DND-41 (cell line): ENCODE results near the gene AHSA1.

Source experiments
- EZH2 ChIP-seq: IDR thresholded peaks from 3 replicates; pipeline ENCODE4 v1.6.1; 2012; ENCODE audit warnings: borderline replicate concordance, low read depth, mild to moderate bottlenecking, moderate library complexity, low read length, inconsistent platforms; ENCODE audit not compliant: severe bottlenecking
- TF ChIP-seq, protein P1 (sequence below): IDR thresholded peaks from 2 replicates; pipeline ENCODE4 v1.5.1; 2012; ENCODE audit warnings: borderline replicate concordance, low read length, moderate library complexity, mild to moderate bottlenecking; ENCODE audit not compliant: poor library complexity, severe bottlenecking; ENCODE audit errors: extremely low read depth

DNA sequence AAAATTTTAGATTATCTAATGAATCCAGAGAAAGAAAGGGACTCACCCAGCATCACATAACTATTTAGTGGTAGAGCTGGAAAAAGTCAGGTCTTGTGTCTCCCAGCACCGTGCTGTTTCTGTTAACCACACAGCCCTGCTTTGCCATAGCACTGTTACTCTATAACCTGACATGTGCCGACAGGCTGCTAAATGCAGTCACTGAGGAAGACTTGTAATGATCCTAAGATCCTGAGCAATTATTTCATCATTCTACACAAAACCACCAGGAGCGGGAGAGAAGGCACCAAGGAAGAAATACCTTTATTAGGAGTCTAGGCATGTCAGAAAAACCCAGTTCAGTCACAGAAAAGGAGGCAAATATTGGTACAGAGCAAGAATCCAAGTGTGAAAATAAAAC, 31.5 kb upstream of the AHSA1 start:
- TF ChIP-seq, protein P1, sequence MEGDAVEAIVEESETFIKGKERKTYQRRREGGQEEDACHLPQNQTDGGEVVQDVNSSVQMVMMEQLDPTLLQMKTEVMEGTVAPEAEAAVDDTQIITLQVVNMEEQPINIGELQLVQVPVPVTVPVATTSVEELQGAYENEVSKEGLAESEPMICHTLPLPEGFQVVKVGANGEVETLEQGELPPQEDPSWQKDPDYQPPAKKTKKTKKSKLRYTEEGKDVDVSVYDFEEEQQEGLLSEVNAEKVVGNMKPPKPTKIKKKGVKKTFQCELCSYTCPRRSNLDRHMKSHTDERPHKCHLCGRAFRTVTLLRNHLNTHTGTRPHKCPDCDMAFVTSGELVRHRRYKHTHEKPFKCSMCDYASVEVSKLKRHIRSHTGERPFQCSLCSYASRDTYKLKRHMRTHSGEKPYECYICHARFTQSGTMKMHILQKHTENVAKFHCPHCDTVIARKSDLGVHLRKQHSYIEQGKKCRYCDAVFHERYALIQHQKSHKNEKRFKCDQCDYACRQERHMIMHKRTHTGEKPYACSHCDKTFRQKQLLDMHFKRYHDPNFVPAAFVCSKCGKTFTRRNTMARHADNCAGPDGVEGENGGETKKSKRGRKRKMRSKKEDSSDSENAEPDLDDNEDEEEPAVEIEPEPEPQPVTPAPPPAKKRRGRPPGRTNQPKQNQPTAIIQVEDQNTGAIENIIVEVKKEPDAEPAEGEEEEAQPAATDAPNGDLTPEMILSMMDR, result no peak
- TF ChIP-seq EZH2, result no peak
